Measurements from ENCODE around the gene POSTN. TPM values are rescaled to one million over a fixed set of nuclear protein-coding genes. Genes with fewer than 3 reads are reported as not detected.

The POSTN gene
- total RNA-seq, 4 donors from 2014 or later = 8.3 to 28.7 (median 16.5) TPM

GRCh38 chr13:37539170-37539569, 59.4 kb downstream of the POSTN start:
- TF ChIP-seq CTCF (IDR thresholded peaks at IDR 0.05) (no peak), EP300 (IDR thresholded peaks at IDR 0.05; ENCODE audit: low read depth) (no peak), POLR2A (IDR thresholded peaks at IDR 0.05) (no peak), POLR2AphosphoS5 (IDR thresholded peaks at IDR 0.05) (no peak)
- intact Hi-C loops (cut with DNase I; ENCODE audit: low total_unique reads) (no loop called here), in situ Hi-C loops (cut with MboI; ENCODE audit: low pct_ligation_motif_present in 1 of 4, low pct_unique_long_range_greater_than_20kb in 1 of 4, low sequenced_read_pairs in 3 of 4) (no loop called here)
- H3K4me1 ChIP-seq = no peaks in the 10 kb centered on the region
- DNase-seq = no peak
- WGBS, 2 donors (ENCODE audit: low coverage in 1 of 2) = 63 to 73% methylated on average over 2 of the region's 2 CpGs
- H3K9me3 ChIP-seq = no peaks in the 10 kb centered on the region
- no peak overlapping the region for H3K27ac ChIP-seq
- no peaks in the 10 kb centered on the region for H3K36me3 ChIP-seq
- H3K4me3 ChIP-seq = no peak overlapping the region
- no peaks in the 10 kb centered on the region for H3K27me3 ChIP-seq

GRCh38 chr13:37535501-37535900, 63.1 kb downstream of the POSTN start:
- Histone ChIP-seq H3K4me1 (no peaks in the 10 kb centered on the region), H3K4me3 (no peak overlapping the region), H3K36me3 (no peaks in the 10 kb centered on the region), H3K27me3 (no peaks in the 10 kb centered on the region), H3K9me3 (peaks cover 0 to 5% of the 10 kb centered on the region in 2 donors), H3K27ac (no peak overlapping the region)
- DNase-seq = no peak
- in situ Hi-C loops (cut with MboI; ENCODE audit: low pct_ligation_motif_present in 1 of 4, low pct_unique_long_range_greater_than_20kb in 1 of 4, low sequenced_read_pairs in 3 of 4) (no loop called here), intact Hi-C loops (cut with DNase I; ENCODE audit: low total_unique reads) (no loop called here)
- TF ChIP-seq POLR2A (IDR thresholded peaks at IDR 0.05) (no peak), POLR2AphosphoS5 (IDR thresholded peaks at IDR 0.05) (no peak), EP300 (IDR thresholded peaks at IDR 0.05; ENCODE audit: low read depth) (no peak), CTCF (IDR thresholded peaks at IDR 0.05) (no peak)
- WGBS, 2 donors (ENCODE audit: low coverage in 1 of 2) = 58 to 62% methylated on average over 2 of the region's 2 CpGs

GRCh38 chr13:37534676-37535075, 63.9 kb downstream of the POSTN start:
- no peak for DNase-seq
- Histone ChIP-seq H3K36me3 (no peaks in the 10 kb centered on the region), H3K27me3 (no peaks in the 10 kb centered on the region), H3K4me3 (no peak overlapping the region), H3K9me3 (peaks cover 0 to 5% of the 10 kb centered on the region in 2 donors), H3K27ac (no peak overlapping the region), H3K4me1 (no peaks in the 10 kb centered on the region)
- 68 to 77% methylated on average over 1 of the region's 1 CpG for WGBS, 2 donors (ENCODE audit: low coverage in 1 of 2)
- in situ Hi-C loops (cut with MboI; ENCODE audit: low pct_ligation_motif_present in 1 of 4, low pct_unique_long_range_greater_than_20kb in 1 of 4, low sequenced_read_pairs in 3 of 4) = no loop called here
- TF ChIP-seq POLR2A (IDR thresholded peaks at IDR 0.05) = no peak
- TF ChIP-seq CTCF (IDR thresholded peaks at IDR 0.05) = no peak
- TF ChIP-seq POLR2AphosphoS5 (IDR thresholded peaks at IDR 0.05) = no peak
- TF ChIP-seq EP300 (IDR thresholded peaks at IDR 0.05; ENCODE audit: low read depth) = no peak
- intact Hi-C loops (cut with DNase I; ENCODE audit: low total_unique reads) = no loop called here

- 70 to 73% methylated on average over 3 of the region's 3 CpGs for WGBS, 2 donors (ENCODE audit: low coverage in 1 of 2)
- DNase-seq = no peak
- in situ Hi-C loops (cut with MboI; ENCODE audit: low pct_ligation_motif_present in 1 of 4, low pct_unique_long_range_greater_than_20kb in 1 of 4, low sequenced_read_pairs in 3 of 4) (no loop called here), intact Hi-C loops (cut with DNase I; ENCODE audit: low total_unique reads) (no loop called here)
- Histone ChIP-seq H3K36me3 (no peaks in the 10 kb centered on the region), H3K4me1 (no peaks in the 10 kb centered on the region), H3K27me3 (no peaks in the 10 kb centered on the region), H3K9me3 (peaks cover 0 to 5% of the 10 kb centered on the region in 2 donors), H3K4me3 (no peak overlapping the region), H3K27ac (no peak overlapping the region)
- no peak for TF ChIP-seq POLR2AphosphoS5 (IDR thresholded peaks at IDR 0.05)
- no peak for TF ChIP-seq EP300 (IDR thresholded peaks at IDR 0.05; ENCODE audit: low read depth)
- TF ChIP-seq CTCF (IDR thresholded peaks at IDR 0.05) = no peak
- TF ChIP-seq POLR2A (IDR thresholded peaks at IDR 0.05) = no peak
Measured at GRCh38 chr13:37534181-37534580, 64.4 kb downstream of the POSTN start.
